Left lung (tissue), 14 donors: ENCODE data around the gene BTG4. TPM values are rescaled to one million over a fixed set of nuclear protein-coding genes. Genes with fewer than 3 reads are reported as not detected.

Experiments used
- ATAC-seq: fragments of 200-7000 bp; cut with Tn5 transposase; one replicate; pipeline ENCODE4 v1.9.1; 2020; ENCODE audit warnings: moderate library complexity
- DNase-seq, 4 donors: peaks; one replicate each; pipeline ENCODE4 v3.0.0-alpha.2; 2013 to 2020
- H3K27ac ChIP-seq, 2 donors: fragments of 200-600 bp; sonication (generic) in 1 of 2; one replicate each; pipeline versions ENCODE4 v1.5.0 to v1.8.0; 2020 to 2021
- H3K27me3 ChIP-seq, 2 donors: fragments of 200-600 bp; sonication (generic) in 1 of 2; one replicate each; pipeline versions ENCODE4 v1.5.0 to v1.8.0; 2020 to 2021
- H3K36me3 ChIP-seq, 2 donors: fragments of 200-600 bp; sonication (generic) in 1 of 2; one replicate each; pipeline versions ENCODE4 v1.5.0 to v1.8.0; 2020 to 2021
- H3K4me1 ChIP-seq, 2 donors: fragments of 200-600 bp; one replicate each; pipeline ENCODE4 v1.8.0; 2021
- H3K4me3 ChIP-seq, 2 donors: fragments of 200-600 bp; sonication (generic) in 1 of 2; one replicate each; pipeline versions ENCODE4 v1.5.0 to v1.8.0; 2020 to 2021; ENCODE audit warnings: mild to moderate bottlenecking in 1 of 2
- H3K9me3 ChIP-seq, 2 donors: fragments of 200-600 bp; sonication (generic) in 1 of 2; one replicate each; pipeline versions ENCODE4 v1.5.0 to v1.8.0; 2020 to 2021
- CTCF ChIP-seq, 2 donors: fragments of 200-600 bp; sonication (generic) in 1 of 2; IDR thresholded peaks; one replicate each; pipeline versions ENCODE4 v1.5.0 to v1.8.0; 2021; ENCODE audit warnings: antibody characterized with exemption in 2 of 2
- intact Hi-C, 2 donors: fragments of 100-400 bp; cut with DNase I; formaldehyde crosslinking; loops; one replicate each; pipeline versions ENCODE4 v1.11.2 to v1.14.2; 2022
- long read RNA-seq, 12 donors: library from polyadenylated mRNA in 2 of 12; unstranded in 2 of 12; transcript quantifications; one replicate each; pipeline ENCODE4 v2.0.0 and lab custom pipeline, GENCODE V29; 2019 to 2026
- polyA plus RNA-seq, 6 donors: library from polyadenylated mRNA; unstranded; fragments of 120-200 nt; gene quantifications; one replicate each; pipeline ENCODE4 v1.2.1, GENCODE V29; 2013; ENCODE audit not compliant: insufficient read length in 6 of 6
- total RNA-seq, 2 donors: library from RNA; stranded (reverse); fragmentation: NEBNext Ultra II Directional; extraction: Animal tissue kit (Norgen Biotek cat#: 25700); gene quantifications; one replicate each; pipeline ENCODE4 v1.2.1, GENCODE V29; 2021
- donor health status: DM: no; HTN: yes; CAD: no.
- donor health status: DM: no; HTN: no; CAD: no.

BTG4 gene
- not detected for total RNA-seq
- polyA plus RNA-seq = under 1 TPM in 2 of 6 donors, not detected in 4; 0.20 to 0.43 TPM
- long read RNA-seq, donor 1 = 0 reads
- long read RNA-seq, donor 2 = 0 reads
- long read RNA-seq, donor 3 = 0 reads
- long read RNA-seq, donor 4 = 0 reads
- long read RNA-seq, donor 5 = 0 reads
- long read RNA-seq, donor 6 = 0 reads
- long read RNA-seq, donor 7 = 0 reads
- long read RNA-seq, donor 8 = 0 reads
- long read RNA-seq, donor 9 = 0 reads
- long read RNA-seq, donor 10 = 0 reads
- long read RNA-seq, donor 11 = 0 reads
- long read RNA-seq, donor 12 = 0 reads

- H3K9me3 ChIP-seq = no peaks in the 10 kb centered on the region
- intact Hi-C loops = no loop called here
- ATAC-seq (peak; percentile 53), DNase-seq (peak in 2 of 4 donors; percentile 24 to 75)
- no peak for TF ChIP-seq CTCF (IDR thresholded peaks at IDR 0.05)
- peaks cover 30 to 46% of the 10 kb centered on the region in 2 donors for H3K27me3 ChIP-seq
- H3K4me3 ChIP-seq = peak within 1 kb of the TSS; percentile 26 to 32
- H3K4me1 ChIP-seq = peaks cover 7 to 16% of the 10 kb centered on the region in 2 donors
- H3K36me3 ChIP-seq = no peaks in the 10 kb centered on the region
- H3K27ac ChIP-seq = no peak within 1 kb of the TSS
Measured at GRCh38 chr11:111512296-111513239, at the start of gene BTG4. Gene BTG4, minus strand, starts transcription at chr11:111512386. Its CDS starts 13,610 bp downstream, at chr11:111498776.

GRCh38 chr11:111561791-111562325 lies 49.7 kb upstream of the BTG4 start:
- no peaks in the 10 kb centered on the region for H3K9me3 ChIP-seq
- ATAC-seq = peak; percentile 6
- H3K27me3 ChIP-seq = no peaks in the 10 kb centered on the region
- intact Hi-C loops = no loop called here
- H3K4me1 ChIP-seq = peaks cover 4 to 5% of the 10 kb centered on the region in 2 donors
- no peak for TF ChIP-seq CTCF (IDR thresholded peaks at IDR 0.05)
- no peak overlapping the region for H3K4me3 ChIP-seq
- DNase-seq = no peak
- H3K27ac ChIP-seq = no peak overlapping the region
- no peaks in the 10 kb centered on the region for H3K36me3 ChIP-seq

- Histone ChIP-seq H3K4me3 (no peak overlapping the region), H3K36me3 (no peaks in the 10 kb centered on the region), H3K27ac (no peak overlapping the region), H3K9me3 (peaks cover 0 to 1% of the 10 kb centered on the region in 2 donors), H3K4me1 (peaks cover 4 to 5% of the 10 kb centered on the region in 2 donors), H3K27me3 (no peaks in the 10 kb centered on the region)
- TF ChIP-seq CTCF (IDR thresholded peaks at IDR 0.05) = no peak
- intact Hi-C loops = no loop called here
- DNase-seq (no peak), ATAC-seq (no peak)
Measured at GRCh38 chr11:111561306-111561705, 49.1 kb upstream of the BTG4 start.

- no peak overlapping the region for H3K27ac ChIP-seq
- no peak for ATAC-seq
- DNase-seq = no peak
- no peak overlapping the region for H3K4me3 ChIP-seq
- intact Hi-C loops = no loop called here
- H3K4me1 ChIP-seq = peaks cover 4 to 5% of the 10 kb centered on the region in 2 donors
- H3K27me3 ChIP-seq = no peaks in the 10 kb centered on the region
- TF ChIP-seq CTCF (IDR thresholded peaks at IDR 0.05) = no peak
- H3K36me3 ChIP-seq = no peaks in the 10 kb centered on the region
- H3K9me3 ChIP-seq = peaks cover 0 to 6% of the 10 kb centered on the region in 2 donors
Measured at GRCh38 chr11:111560800-111561199, 48.6 kb upstream of the BTG4 start.
